ENCODE measurements around the gene CYFIP2.

The CYFIP2 gene

GRCh38 chr5:157306692-157307471, 41.0 kb downstream of the CYFIP2 start:
- Histone ChIP-seq H2AFZ (ENCODE audit: low read length) (no peak overlapping the region), H3K4me1 (ENCODE audit: insufficient read depth, low read length, severe bottlenecking) (peaks cover 26% of the 10 kb centered on the region), H3F3A (ENCODE audit: insufficient read depth, low read length) (no peaks in the 10 kb centered on the region), H3K36me3 (ENCODE audit: insufficient read depth, low read length) (peaks cover 92% of the 10 kb centered on the region), H3K27ac (ENCODE audit: low read depth, low read length, poor library complexity, severe bottlenecking) (peak overlapping the region; percentile 26), H3K79me2 (ENCODE audit: insufficient read depth, low read length) (no peaks in the 10 kb centered on the region), H3K4me2 (ENCODE audit: low read length) (no peak overlapping the region), H3K27me3 (ENCODE audit: insufficient read depth, low read length) (no peaks in the 10 kb centered on the region), H3K9ac (ENCODE audit: low read length) (no peak overlapping the region), H3K9me2 (ENCODE audit: low read depth, low read length) (no peaks in the 10 kb centered on the region), H4K20me1 (ENCODE audit: insufficient read depth, low read length) (no peaks in the 10 kb centered on the region), H3K9me3 (ENCODE audit: low read length) (no peaks in the 10 kb centered on the region), H3K4me3 (ENCODE audit: low read depth, low read length, poor library complexity, severe bottlenecking) (no peak overlapping the region)
- TF ChIP-seq EZH2 (IDR thresholded peaks at IDR 0.05; ENCODE audit: borderline replicate concordance, low read length) (no peak), CTCF (IDR thresholded peaks at IDR 0.05; ENCODE audit: low read length) (no peak)

GRCh38 chr5:157308836-157309465, 43.0 kb downstream of the CYFIP2 start:
- H3K9me2 ChIP-seq (ENCODE audit: low read depth, low read length), result no peaks in the 10 kb centered on the region
- H3K79me2 ChIP-seq (ENCODE audit: insufficient read depth, low read length), result no peaks in the 10 kb centered on the region
- no peaks in the 10 kb centered on the region for H3F3A ChIP-seq (ENCODE audit: insufficient read depth, low read length)
- no peak overlapping the region for H2AFZ ChIP-seq (ENCODE audit: low read length)
- peaks cover 39% of the 10 kb centered on the region for H3K4me1 ChIP-seq (ENCODE audit: insufficient read depth, low read length, severe bottlenecking)
- peak; percentile 41 for TF ChIP-seq CTCF (IDR thresholded peaks at IDR 0.05; ENCODE audit: low read length)
- no peak for TF ChIP-seq EZH2 (IDR thresholded peaks at IDR 0.05; ENCODE audit: borderline replicate concordance, low read length)
- H3K27me3 ChIP-seq (ENCODE audit: insufficient read depth, low read length), result no peaks in the 10 kb centered on the region
- peak overlapping the region; percentile 47 for H3K27ac ChIP-seq (ENCODE audit: low read depth, low read length, poor library complexity, severe bottlenecking)
- H3K9me3 ChIP-seq (ENCODE audit: low read length), result no peaks in the 10 kb centered on the region
- peaks cover 84% of the 10 kb centered on the region for H3K36me3 ChIP-seq (ENCODE audit: insufficient read depth, low read length)
- no peak overlapping the region for H3K4me3 ChIP-seq (ENCODE audit: low read depth, low read length, poor library complexity, severe bottlenecking)
- H4K20me1 ChIP-seq (ENCODE audit: insufficient read depth, low read length), result no peaks in the 10 kb centered on the region
- no peak overlapping the region for H3K4me2 ChIP-seq (ENCODE audit: low read length)
- H3K9ac ChIP-seq (ENCODE audit: low read length), result no peak overlapping the region

- H3K4me2 ChIP-seq (ENCODE audit: low read length), result no peak overlapping the region
- no peaks in the 10 kb centered on the region for H3K9me3 ChIP-seq (ENCODE audit: low read length)
- TF ChIP-seq CTCF (IDR thresholded peaks at IDR 0.05; ENCODE audit: low read length), result no peak
- TF ChIP-seq EZH2 (IDR thresholded peaks at IDR 0.05; ENCODE audit: borderline replicate concordance, low read length), result no peak
- no peak overlapping the region for H2AFZ ChIP-seq (ENCODE audit: low read length)
- no peaks in the 10 kb centered on the region for H3K79me2 ChIP-seq (ENCODE audit: insufficient read depth, low read length)
- H3K4me3 ChIP-seq (ENCODE audit: low read depth, low read length, poor library complexity, severe bottlenecking), result no peak overlapping the region
- no peaks in the 10 kb centered on the region for H4K20me1 ChIP-seq (ENCODE audit: insufficient read depth, low read length)
- no peaks in the 10 kb centered on the region for H3K9me2 ChIP-seq (ENCODE audit: low read depth, low read length)
- no peak overlapping the region for H3K9ac ChIP-seq (ENCODE audit: low read length)
- H3K4me1 ChIP-seq (ENCODE audit: insufficient read depth, low read length, severe bottlenecking), result peaks cover 39% of the 10 kb centered on the region
- no peaks in the 10 kb centered on the region for H3F3A ChIP-seq (ENCODE audit: insufficient read depth, low read length)
- peaks cover 84% of the 10 kb centered on the region for H3K36me3 ChIP-seq (ENCODE audit: insufficient read depth, low read length)
- no peaks in the 10 kb centered on the region for H3K27me3 ChIP-seq (ENCODE audit: insufficient read depth, low read length)
- H3K27ac ChIP-seq (ENCODE audit: low read depth, low read length, poor library complexity, severe bottlenecking), result no peak overlapping the region
Observed at GRCh38 chr5:157309796-157310195, 43.9 kb downstream of the CYFIP2 start.
